Measurements from ENCODE around the gene DENND10.
"Not testable (repeated sequence)": the region's sequence is repeated elsewhere in the genome, so short reads cannot be mapped to it uniquely, and the experiment has no call there.

The DENND10 gene

DNA sequence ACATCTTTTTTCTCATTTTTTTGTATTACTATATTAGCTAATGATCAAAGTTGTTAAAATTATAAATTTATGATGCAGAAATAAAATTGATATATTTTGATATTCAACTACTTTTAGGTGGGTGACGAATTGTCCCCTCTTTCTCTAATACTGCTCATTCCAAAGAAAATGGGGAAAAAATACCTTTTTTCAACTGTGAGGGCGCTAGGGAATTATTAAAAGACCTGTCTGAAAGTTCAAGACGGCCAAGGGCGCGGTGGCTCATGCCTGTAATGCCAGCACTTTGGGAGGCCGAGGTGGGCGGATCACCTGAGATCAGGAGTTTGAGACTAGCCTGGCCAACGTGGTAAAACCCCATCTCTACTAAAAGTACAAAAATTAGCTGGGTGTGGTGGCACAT, 34.0 kb downstream of the DENND10 start:
- not testable (repeated sequence) for H3K9me3 ChIP-seq (ENCODE audit: low read length); H3K4me3 ChIP-seq (ENCODE audit: low read depth in 1 of 2, low read length in 2 of 2); H3K9ac ChIP-seq (ENCODE audit: low read length); H3K4me1 ChIP-seq (ENCODE audit: insufficient read depth, low read length); H3K27me3 ChIP-seq (ENCODE audit: control insufficient read depth in 1 of 2, insufficient read depth in 2 of 2, low read length in 2 of 2); H3K27ac ChIP-seq (ENCODE audit: low read depth, low read length)
- H3K36me3 ChIP-seq (ENCODE audit: insufficient read depth, low read length), result peaks cover 15% of the 10 kb centered on the region

DNA sequence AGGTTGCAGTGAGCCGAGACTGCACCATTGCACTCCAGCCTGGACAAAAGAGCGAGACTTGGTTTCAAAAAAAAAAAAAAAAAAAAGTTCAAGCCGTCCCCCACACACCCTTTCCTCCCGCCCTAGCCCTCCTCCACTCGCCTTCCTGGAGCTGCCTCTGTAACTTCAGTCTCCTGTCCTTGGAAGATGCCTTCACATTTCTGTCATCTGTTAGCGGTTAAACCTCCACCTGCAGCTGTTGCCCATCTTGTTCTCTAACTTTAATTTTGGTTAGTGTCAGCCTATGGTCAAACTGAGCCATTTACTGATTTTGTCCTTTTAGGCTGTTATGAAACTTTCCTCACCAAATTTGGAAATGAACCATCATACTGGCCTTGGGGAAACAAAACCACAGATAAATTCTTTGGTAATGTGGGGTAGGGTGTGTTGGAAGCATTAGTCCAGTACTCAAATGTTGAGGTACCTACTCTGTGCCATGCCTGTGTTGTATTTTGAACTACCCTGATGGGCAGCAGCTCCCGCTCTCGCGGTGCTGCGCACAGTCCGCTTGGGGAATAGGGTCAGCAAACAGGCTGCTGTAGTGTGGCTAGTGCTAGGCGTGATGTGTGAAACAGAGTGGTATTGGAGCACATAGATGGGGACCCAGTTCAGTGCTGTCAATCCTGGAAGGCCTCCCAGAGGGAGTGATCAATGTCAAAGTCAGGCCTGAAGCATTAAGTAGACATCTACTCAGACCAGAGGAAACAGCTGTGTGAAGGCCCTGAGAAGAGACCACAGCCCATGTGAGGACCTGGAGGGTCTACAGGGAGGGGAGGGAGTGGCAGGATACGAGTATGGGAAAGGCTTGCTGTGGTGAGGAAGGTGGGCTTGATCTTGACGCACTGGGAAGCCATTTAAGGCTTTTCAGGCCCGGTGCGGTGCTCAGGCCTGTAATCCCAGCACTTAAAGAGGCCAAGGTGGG, 34.7 kb downstream of the DENND10 start:
- no peaks in the 10 kb centered on the region for H3K27me3 ChIP-seq (ENCODE audit: control insufficient read depth in 1 of 2, insufficient read depth in 2 of 2, low read length in 2 of 2)
- no peak overlapping the region for H3K9ac ChIP-seq (ENCODE audit: low read length)
- no peak overlapping the region for H3K27ac ChIP-seq (ENCODE audit: low read depth, low read length)
- peaks cover 7% of the 10 kb centered on the region for H3K36me3 ChIP-seq (ENCODE audit: insufficient read depth, low read length)
- H3K4me1 ChIP-seq (ENCODE audit: insufficient read depth, low read length), result no peaks in the 10 kb centered on the region
- H3K4me3 ChIP-seq (ENCODE audit: low read depth in 1 of 2, low read length in 2 of 2), result no peak overlapping the region
- H3K9me3 ChIP-seq (ENCODE audit: low read length), result no peaks in the 10 kb centered on the region

- H3K27ac ChIP-seq (ENCODE audit: low read depth, low read length), result no peak overlapping the region
- H3K27me3 ChIP-seq (ENCODE audit: control insufficient read depth in 1 of 2, insufficient read depth in 2 of 2, low read length in 2 of 2), result no peaks in the 10 kb centered on the region
- no peak overlapping the region for H3K9ac ChIP-seq (ENCODE audit: low read length)
- H3K4me3 ChIP-seq (ENCODE audit: low read depth in 1 of 2, low read length in 2 of 2), result no peak overlapping the region
- H3K4me1 ChIP-seq (ENCODE audit: insufficient read depth, low read length), result no peaks in the 10 kb centered on the region
- peaks cover 3% of the 10 kb centered on the region for H3K36me3 ChIP-seq (ENCODE audit: insufficient read depth, low read length)
- no peaks in the 10 kb centered on the region for H3K9me3 ChIP-seq (ENCODE audit: low read length)
Measured at GRCh38 chr10:119139464-119140067, 35.7 kb downstream of the DENND10 start.

DNA sequence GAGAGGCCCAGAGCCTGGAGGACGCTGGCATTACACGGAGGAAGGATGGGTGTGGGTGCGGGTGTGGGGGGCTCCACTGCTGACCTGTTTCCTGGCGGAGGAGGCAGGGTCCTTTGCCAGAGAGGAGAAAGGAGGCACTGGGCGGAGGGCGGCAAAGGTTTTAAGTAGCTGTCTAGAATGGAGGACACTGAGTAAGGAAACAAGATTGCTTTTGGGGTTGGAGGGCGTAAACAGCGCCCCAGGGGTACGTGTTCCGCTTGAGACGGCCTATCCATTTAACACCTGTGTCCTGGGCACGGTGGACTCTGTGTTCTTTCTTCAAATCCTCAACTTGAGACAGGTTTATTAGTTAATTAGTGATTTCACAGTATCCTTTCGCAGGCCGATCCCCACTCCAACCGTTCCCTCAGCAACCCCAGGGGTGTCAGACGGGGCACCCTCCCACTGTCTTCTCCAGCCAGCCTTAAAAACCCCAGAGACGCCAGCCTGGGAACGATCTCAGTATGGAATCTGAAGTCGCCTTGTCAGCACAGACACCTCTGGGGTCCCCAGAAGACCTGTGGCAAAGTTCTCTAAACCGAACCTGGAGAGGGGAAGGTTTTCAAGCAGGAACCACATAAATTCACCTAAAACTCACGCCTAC, 36.8 kb downstream of the DENND10 start:
- no peaks in the 10 kb centered on the region for H3K27me3 ChIP-seq (ENCODE audit: control insufficient read depth in 1 of 2, insufficient read depth in 2 of 2, low read length in 2 of 2)
- peaks cover 3% of the 10 kb centered on the region for H3K36me3 ChIP-seq (ENCODE audit: insufficient read depth, low read length)
- no peaks in the 10 kb centered on the region for H3K4me1 ChIP-seq (ENCODE audit: insufficient read depth, low read length)
- no peak overlapping the region for H3K4me3 ChIP-seq (ENCODE audit: low read depth in 1 of 2, low read length in 2 of 2)
- no peak overlapping the region for H3K9ac ChIP-seq (ENCODE audit: low read length)
- no peak overlapping the region for H3K27ac ChIP-seq (ENCODE audit: low read depth, low read length)
- H3K9me3 ChIP-seq (ENCODE audit: low read length), result no peaks in the 10 kb centered on the region

DNA sequence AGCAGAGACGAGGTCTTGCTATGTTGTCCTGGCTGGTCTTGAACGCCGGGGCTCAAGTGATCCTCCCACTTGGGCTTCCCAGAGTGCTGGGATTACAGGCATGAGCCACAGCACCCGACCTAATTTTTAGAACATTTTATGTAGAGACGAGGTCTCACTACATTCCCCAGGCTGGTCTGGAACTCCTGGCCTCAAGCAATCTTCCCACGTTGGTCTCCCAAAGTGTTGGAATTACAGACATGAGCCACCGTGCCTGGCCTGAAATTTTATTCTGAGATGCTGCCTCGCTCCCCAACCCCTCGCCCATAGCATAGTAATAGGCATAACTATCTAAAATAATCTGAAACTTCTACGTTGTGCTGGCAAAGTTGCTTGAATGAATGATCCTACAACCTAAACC, 39.7 kb downstream of the DENND10 start:
- no peak overlapping the region for H3K27ac ChIP-seq (ENCODE audit: low read depth, low read length)
- peaks cover 17% of the 10 kb centered on the region for H3K36me3 ChIP-seq (ENCODE audit: insufficient read depth, low read length)
- H3K4me3 ChIP-seq (ENCODE audit: low read depth in 1 of 2, low read length in 2 of 2), result no peak overlapping the region
- no peak overlapping the region for H3K9ac ChIP-seq (ENCODE audit: low read length)
- no peaks in the 10 kb centered on the region for H3K9me3 ChIP-seq (ENCODE audit: low read length)
- H3K4me1 ChIP-seq (ENCODE audit: insufficient read depth, low read length), result no peaks in the 10 kb centered on the region
- no peaks in the 10 kb centered on the region for H3K27me3 ChIP-seq (ENCODE audit: control insufficient read depth in 1 of 2, insufficient read depth in 2 of 2, low read length in 2 of 2)

DNA sequence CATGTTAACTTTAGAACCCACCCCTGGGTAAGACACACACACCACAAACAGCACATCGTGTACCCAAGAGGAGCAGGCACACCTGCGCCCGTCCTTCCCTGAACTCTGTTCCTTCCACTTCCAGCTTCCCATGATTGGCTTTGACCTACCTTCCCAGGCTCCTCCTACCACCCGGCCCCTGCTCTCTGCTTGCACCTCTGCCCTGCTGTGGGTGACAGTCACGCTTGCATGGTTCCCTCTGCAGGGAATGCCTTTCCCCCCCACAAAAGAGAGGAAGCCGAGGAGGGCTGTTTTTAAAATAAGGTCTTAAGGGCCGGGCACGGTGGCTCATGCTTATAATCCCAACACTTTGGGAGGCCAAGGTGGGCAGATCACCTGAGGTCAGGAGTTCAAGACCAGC, 45.2 kb downstream of the DENND10 start:
- no peaks in the 10 kb centered on the region for H3K27me3 ChIP-seq (ENCODE audit: control insufficient read depth in 1 of 2, insufficient read depth in 2 of 2, low read length in 2 of 2)
- H3K9ac ChIP-seq (ENCODE audit: low read length), result no peak overlapping the region
- H3K27ac ChIP-seq (ENCODE audit: low read depth, low read length), result no peak overlapping the region
- peaks cover 53% of the 10 kb centered on the region for H3K36me3 ChIP-seq (ENCODE audit: insufficient read depth, low read length)
- no peaks in the 10 kb centered on the region for H3K4me1 ChIP-seq (ENCODE audit: insufficient read depth, low read length)
- H3K4me3 ChIP-seq (ENCODE audit: low read depth in 1 of 2, low read length in 2 of 2), result no peak overlapping the region
- no peaks in the 10 kb centered on the region for H3K9me3 ChIP-seq (ENCODE audit: low read length)

- Histone ChIP-seq H3K9ac (ENCODE audit: low read length) (no peak overlapping the region), H3K9me3 (ENCODE audit: low read length) (no peaks in the 10 kb centered on the region), H3K27ac (ENCODE audit: low read depth, low read length) (no peak overlapping the region), H3K4me1 (ENCODE audit: insufficient read depth, low read length) (no peaks in the 10 kb centered on the region), H3K4me3 (ENCODE audit: low read depth in 1 of 2, low read length in 2 of 2) (no peak overlapping the region), H3K36me3 (ENCODE audit: insufficient read depth, low read length) (peaks cover 59% of the 10 kb centered on the region), H3K27me3 (ENCODE audit: control insufficient read depth in 1 of 2, insufficient read depth in 2 of 2, low read length in 2 of 2) (no peaks in the 10 kb centered on the region)
Measured at GRCh38 chr10:119149729-119150128, 45.8 kb downstream of the DENND10 start.

- H3K9me3 ChIP-seq (ENCODE audit: low read length); H3K4me3 ChIP-seq (ENCODE audit: low read depth in 1 of 2, low read length in 2 of 2); H3K27ac ChIP-seq (ENCODE audit: low read depth, low read length); H3K9ac ChIP-seq (ENCODE audit: low read length); H3K4me1 ChIP-seq (ENCODE audit: insufficient read depth, low read length); H3K27me3 ChIP-seq (ENCODE audit: control insufficient read depth in 1 of 2, insufficient read depth in 2 of 2, low read length in 2 of 2): not testable (repeated sequence)
- H3K36me3 ChIP-seq (ENCODE audit: insufficient read depth, low read length), result peaks cover 76% of the 10 kb centered on the region
Measured at GRCh38 chr10:119151601-119152000, 47.7 kb downstream of the DENND10 start.

GRCh38 chr10:119153041-119153440, 49.1 kb downstream of the DENND10 start:
- Histone ChIP-seq H3K27me3 (ENCODE audit: control insufficient read depth in 1 of 2, insufficient read depth in 2 of 2, low read length in 2 of 2) (no peaks in the 10 kb centered on the region), H3K9me3 (ENCODE audit: low read length) (no peaks in the 10 kb centered on the region), H3K9ac (ENCODE audit: low read length) (no peak overlapping the region), H3K36me3 (ENCODE audit: insufficient read depth, low read length) (peaks cover 75% of the 10 kb centered on the region), H3K27ac (ENCODE audit: low read depth, low read length) (no peak overlapping the region), H3K4me3 (ENCODE audit: low read depth in 1 of 2, low read length in 2 of 2) (no peak overlapping the region), H3K4me1 (ENCODE audit: insufficient read depth, low read length) (no peaks in the 10 kb centered on the region)

GRCh38 chr10:119153661-119154060, 49.7 kb downstream of the DENND10 start:
- Histone ChIP-seq H3K9ac (ENCODE audit: low read length) (no peak overlapping the region), H3K36me3 (ENCODE audit: insufficient read depth, low read length) (peaks cover 73% of the 10 kb centered on the region), H3K4me1 (ENCODE audit: insufficient read depth, low read length) (no peaks in the 10 kb centered on the region), H3K4me3 (ENCODE audit: low read depth in 1 of 2, low read length in 2 of 2) (no peak overlapping the region), H3K27me3 (ENCODE audit: control insufficient read depth in 1 of 2, insufficient read depth in 2 of 2, low read length in 2 of 2) (no peaks in the 10 kb centered on the region), H3K27ac (ENCODE audit: low read depth, low read length) (no peak overlapping the region), H3K9me3 (ENCODE audit: low read length) (no peaks in the 10 kb centered on the region)

- Histone ChIP-seq H3K9me3 (ENCODE audit: low read length) (no peaks in the 10 kb centered on the region), H3K9ac (ENCODE audit: low read length) (no peak overlapping the region)
Measured at GRCh38 chr10:119159332-119159731, 55.4 kb downstream of the DENND10 start.

More at GRCh38 chr10:119159332-119159731, 55.4 kb downstream of the DENND10 start:
- no peaks in the 10 kb centered on the region for H3K27me3 ChIP-seq (ENCODE audit: control insufficient read depth in 1 of 2, insufficient read depth in 2 of 2, low read length in 2 of 2)
- H3K4me3 ChIP-seq (ENCODE audit: low read depth in 1 of 2, low read length in 2 of 2), result no peak overlapping the region
- no peak overlapping the region for H3K27ac ChIP-seq (ENCODE audit: low read depth, low read length)
- peaks cover 47% of the 10 kb centered on the region for H3K36me3 ChIP-seq (ENCODE audit: insufficient read depth, low read length)
- peaks cover 13% of the 10 kb centered on the region for H3K4me1 ChIP-seq (ENCODE audit: insufficient read depth, low read length)
